A549 (cell line): Measurements from ENCODE around the gene SH3D21. TPM values are rescaled to one million over a fixed set of nuclear protein-coding genes. Genes with fewer than 3 reads are reported as not detected.
A peak's percentile ranks its signal among the peaks of the same experiment; 100 is the strongest.

Source experiments
- ATAC-seq, 2 experiments: fragments of 200-7000 bp in 1 of 2; fragments of >200 bp in 1 of 2; cut with Nextera tagmentation in 1 of 2; cut with Tn5 transposase in 1 of 2; 3 replicates each; pipeline versions ENCODE4 v1.8.0 to v1.9.1; 2018 to 2020; ENCODE audit warnings: mild to moderate bottlenecking in 1 of 2, moderate library complexity in 1 of 2
- CTCF ChIA-PET: fragments of 300-600 bp; sonication (Branson Sonifier 250); formaldehyde crosslinking; extraction: SDS; loops from one replicate; lab custom pipeline; 2021; ENCODE audit warnings: antibody characterized with exemption, inconsistent platforms; lab: Yijun Ruan, JAX
- POLR2A ChIA-PET: fragments of 350-600 bp; formaldehyde crosslinking; extraction: SDS; loops from one replicate; lab custom pipeline; 2021; ENCODE audit warnings: antibody characterized with exemption, inconsistent platforms; lab: Yijun Ruan, JAX
- DNase-seq, 2 experiments: peaks; one replicate each; pipeline versions ENCODE4 v3.0.0 to v3.0.0-alpha.2; 2011 to 2016; ENCODE audit warnings: low read depth in 1 of 2, low spot score in 1 of 2
- FAIRE-seq: peaks from 2 replicates; lab custom pipeline; 2011; peaks lifted over from hg19 to GRCh38; lab: Jason Lieb, UNC
- H3K27ac ChIP-seq, 2 experiments: fragments of >200 bp; sonication (Bioruptor Twin); formaldehyde crosslinking; 3 replicates each; pipeline ENCODE4 v1.5.1; 2016 to 2017
- H3K4me1 ChIP-seq: fragments of >200 bp; sonication (Bioruptor Twin); formaldehyde crosslinking; 3 replicates; pipeline ENCODE4 v1.6.1; 2016
- H3K4me2 ChIP-seq: fragments of >200 bp; sonication (Bioruptor Twin); formaldehyde crosslinking; 3 replicates; pipeline ENCODE4 v1.6.1; 2016
- H3K4me3 ChIP-seq: fragments of >200 bp; sonication (Bioruptor Twin); formaldehyde crosslinking; 3 replicates; pipeline ENCODE4 v1.5.1; 2016
- H3K9me3 ChIP-seq: fragments of >200 bp; sonication (Bioruptor Twin); formaldehyde crosslinking; 3 replicates; pipeline ENCODE4 v1.6.1; 2016
- BHLHE40 ChIP-seq: IDR thresholded peaks from 2 replicates; pipeline ENCODE4 v1.6.1; 2012; ENCODE audit warnings: low read depth, low read length, inconsistent platforms
- CBX8 ChIP-seq: fragments of 200-600 bp; sonication (generic); IDR thresholded peaks from 2 replicates; pipeline ENCODE4 v1.6.1; 2016
- CEBPB ChIP-seq, 2 experiments: fragments of >200 bp in 1 of 2; sonication (Bioruptor Twin) in 1 of 2; formaldehyde crosslinking in 1 of 2; IDR thresholded peaks; 2 replicates each; pipeline ENCODE4 v1.6.1; 2012 to 2016
- CHD4 ChIP-seq: fragments of 200-600 bp; sonication (generic); IDR thresholded peaks from 2 replicates; pipeline ENCODE4 v1.6.1; 2016; ENCODE audit warnings: antibody characterized with exemption, mild to moderate bottlenecking, borderline replicate concordance
- EP300 ChIP-seq, 2 experiments: fragments of >200 bp; sonication (Bioruptor Twin); formaldehyde crosslinking; IDR thresholded peaks; 2 replicates in 1 of 2; 3 replicates in 1 of 2; pipeline ENCODE4 v1.6.1; 2016 to 2017
- FOSB ChIP-seq: fragments of 250-450 bp; sonication (Bioruptor Pico); IDR thresholded peaks from 2 replicates; pipeline ENCODE4 v1.5.0; 2020; ENCODE audit warnings: mild to moderate bottlenecking, moderate library complexity
- FOSL2 ChIP-seq, 2 experiments: fragments of 450-650 bp in 1 of 2; fragments of >200 bp in 1 of 2; sonication (Bioruptor Twin) in 1 of 2; formaldehyde crosslinking; IDR thresholded peaks; 2 replicates each; pipeline versions ENCODE4 v1.5.0 to v1.6.1; 2016 to 2020; ENCODE audit warnings: mild to moderate bottlenecking in 1 of 2, moderate library complexity in 1 of 2
- HEYL ChIP-seq: fragments of 250-450 bp; sonication (Bioruptor Pico); IDR thresholded peaks from 2 replicates; pipeline ENCODE4 v1.8.0; 2021; ENCODE audit warnings: mild to moderate bottlenecking, moderate library complexity
- HOXA7 ChIP-seq: fragments of 250-450 bp; sonication (Bioruptor Pico); IDR thresholded peaks from 2 replicates; pipeline ENCODE4 v1.5.0; 2020; ENCODE audit warnings: mild to moderate bottlenecking, moderate library complexity
- HOXB13 ChIP-seq: fragments of 250-450 bp; sonication (Bioruptor Pico); IDR thresholded peaks from 2 replicates; pipeline ENCODE4 v1.5.0; 2020; ENCODE audit warnings: low read depth, mild to moderate bottlenecking, moderate library complexity
- JUN ChIP-seq, 2 experiments: fragments of >200 bp; sonication (Bioruptor Twin); formaldehyde crosslinking; IDR thresholded peaks; 2 replicates in 1 of 2; 3 replicates in 1 of 2; pipeline ENCODE4 v1.6.1; 2016 to 2017
- KDM1A ChIP-seq: fragments of 200-600 bp; sonication (generic); IDR thresholded peaks from 2 replicates; pipeline ENCODE4 v1.6.1; 2016; ENCODE audit warnings: low read depth, mild to moderate bottlenecking
- NPAS2 ChIP-seq: fragments of 250-450 bp; sonication (Bioruptor Pico); IDR thresholded peaks from 2 replicates; pipeline ENCODE4 v1.8.0; 2022; ENCODE audit warnings: mild to moderate bottlenecking, moderate library complexity, borderline replicate concordance
- PHF8 ChIP-seq: fragments of 200-600 bp; sonication (generic); IDR thresholded peaks from 2 replicates; pipeline ENCODE4 v1.6.1; 2016; ENCODE audit warnings: low read depth, mild to moderate bottlenecking, antibody characterized with exemption, moderate library complexity, borderline replicate concordance
- RCOR1 ChIP-seq: fragments of 150-350 bp; IDR thresholded peaks from 2 replicates; pipeline ENCODE4 v1.6.1; 2014; ENCODE audit warnings: antibody characterized with exemption, low read length, low read depth
- SMC3 ChIP-seq: fragments of >200 bp; sonication (Bioruptor Twin); formaldehyde crosslinking; IDR thresholded peaks from 3 replicates; pipeline ENCODE4 v1.6.1; 2018; ENCODE audit warnings: inconsistent platforms
- TP53 ChIP-seq: fragments of 250-450 bp; sonication (Bioruptor Pico); IDR thresholded peaks from 2 replicates; pipeline ENCODE4 v1.5.0; 2021; ENCODE audit warnings: mild to moderate bottlenecking, moderate library complexity
- ZFP36 ChIP-seq: fragments of 450-650 bp; IDR thresholded peaks from 2 replicates; pipeline ENCODE4 v1.6.1; 2014; ENCODE audit warnings: borderline replicate concordance; ENCODE audit not compliant: partially characterized antibody
- ZSCAN20 ChIP-seq: fragments of 250-450 bp; sonication (Bioruptor Pico); IDR thresholded peaks from 2 replicates; pipeline ENCODE4 v1.8.0; 2022; ENCODE audit warnings: mild to moderate bottlenecking, moderate library complexity
- WGBS: methylation state at CpG from one replicate; pipeline ENCODE4 v1.1.6; 2017; ENCODE audit errors: missing lambda C conversion rate; 5-methylcytosine and 5-hydroxymethylcytosine counted together
- polyA minus RNA-seq: library from RNA; depleted of rRNA, polyadenylated mRNA; stranded (reverse); fragments of >200 nt; gene quantifications from 2 replicates; pipeline ENCODE4 v1.2.3, GENCODE V29; 2011; rRNA and poly(A)+ RNA removed
- polyA plus RNA-seq, 4 experiments: library from polyadenylated mRNA; depleted of rRNA in 3 of 4; stranded (reverse); fragments of >200 nt; fragmentation: RNase III in 1 of 4; extraction: RNeasy Plus Mini Kit Qiagen cat#74134 plus additional on column Dnase treatment in 1 of 4; gene quantifications; 2 replicates in 3 of 4; 3 replicates in 1 of 4; pipeline ENCODE4 v1.2.3, GENCODE V29; 2011 to 2017
- TF ChIP-seq, protein P1 (sequence below): fragments of >200 bp; sonication (Bioruptor Twin); formaldehyde crosslinking; IDR thresholded peaks from 3 replicates; pipeline ENCODE4 v1.5.1; 2016
- TF ChIP-seq, protein P2 (sequence below): IDR thresholded peaks from 2 replicates; pipeline ENCODE4 v1.6.1; 2012
- TF ChIP-seq, protein P3 (sequence below): fragments of 150-350 bp; IDR thresholded peaks from 2 replicates; pipeline ENCODE4 v1.6.1; 2014; ENCODE audit warnings: low read depth, mild to moderate bottlenecking, low read length
- TF ChIP-seq, protein P4 (sequence below): IDR thresholded peaks from 2 replicates; pipeline ENCODE4 v1.6.1; 2012; ENCODE audit warnings: low read depth, borderline replicate concordance
- TF ChIP-seq, protein P5 (sequence below): fragments of >200 bp; sonication (Bioruptor Twin); formaldehyde crosslinking; IDR thresholded peaks from 2 replicates; pipeline ENCODE4 v1.6.1; 2016

Gene SH3D21
- polyA plus RNA-seq (2011; rRNA removed), result 0.41 and 0.53 TPM in 2 replicates
- polyA plus RNA-seq (2012; cell fraction: cytosol; rRNA removed), result 0.42 and 0.45 TPM in 2 replicates
- 3.7 and 4.1 TPM in 2 replicates for polyA plus RNA-seq (2012; cell fraction: nucleus; rRNA removed)
- 1.1 to 1.6 TPM (median 1.4 TPM) in 3 replicates for polyA plus RNA-seq (2017; fragmentation: RNase III; extraction: RNeasy Plus Mini Kit Qiagen cat#74134 plus additional on column Dnase treatment)
- polyA minus RNA-seq, result 0.34 and 0.45 TPM in 2 replicates

DNA sequence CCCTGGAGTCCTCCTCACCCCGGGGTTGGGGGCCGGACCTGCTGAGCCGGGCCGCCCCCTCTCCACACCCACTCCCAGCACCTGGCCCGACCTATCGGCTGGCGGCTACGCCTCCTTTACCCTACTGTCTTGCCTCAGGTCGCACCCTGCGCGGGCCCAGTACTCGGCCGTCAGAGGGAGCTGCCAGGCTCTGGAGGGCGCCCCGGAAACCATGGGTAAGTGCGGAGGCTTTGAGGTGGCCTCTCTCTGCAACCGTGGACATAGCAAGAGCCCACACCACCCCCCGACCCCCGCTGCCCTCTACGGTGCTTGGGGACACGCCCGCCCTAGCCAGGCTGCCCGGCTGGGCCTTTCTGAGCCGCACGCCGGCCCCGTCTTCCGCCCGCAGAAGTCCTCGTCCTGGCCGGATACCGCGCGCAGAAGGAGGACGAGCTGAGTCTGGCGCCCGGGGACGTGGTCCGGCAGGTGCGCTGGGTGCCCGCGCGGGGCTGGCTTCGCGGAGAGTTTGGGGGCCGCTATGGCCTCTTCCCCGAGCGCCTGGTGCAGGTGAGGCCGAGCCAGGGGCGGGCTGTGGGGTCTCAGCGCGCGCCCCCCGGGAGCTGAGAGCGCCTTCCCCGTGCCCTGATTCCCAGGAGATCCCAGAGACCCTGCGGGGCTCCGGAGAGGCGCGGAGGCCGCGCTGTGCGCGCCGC lies at the start of gene SH3D21:
SH3D21 (plus strand) TSS at position 159 of the 692 bp plus-strand sequence; CDS start at position 212, 53 bp downstream.
- no peaks in the 10 kb centered on the region for H3K9me3 ChIP-seq
- TF ChIP-seq TP53 (CRISPR knock-in tag) (no peak), NPAS2 (no peak), FOSL2 (IDR thresholded peaks at IDR 0.05) (no peak), FOSL2 (CRISPR knock-in tag; IDR thresholded peaks at IDR 0.05) (no peak), BHLHE40 (no peak), EP300 (IDR thresholded peaks at IDR 0.05) (no peak), JUN (IDR thresholded peaks at IDR 0.05) (no peak; a peak in 1 of 5 replicates), KDM1A (no peak), PHF8 (no peak), CEBPB (IDR thresholded peaks at IDR 0.05) (no peak), ZSCAN20 (CRISPR knock-in tag) (no peak), CBX8 (no peak), HEYL (CRISPR knock-in tag) (no peak), HOXB13 (CRISPR knock-in tag) (no peak), ZFP36 (no peak), HOXA7 (no peak), SMC3 (peak; percentile 11; the same call in 1 of the 3 replicates), CHD4 (no peak), FOSB (no peak), RCOR1 (no peak)
- TF ChIP-seq, protein P1, sequence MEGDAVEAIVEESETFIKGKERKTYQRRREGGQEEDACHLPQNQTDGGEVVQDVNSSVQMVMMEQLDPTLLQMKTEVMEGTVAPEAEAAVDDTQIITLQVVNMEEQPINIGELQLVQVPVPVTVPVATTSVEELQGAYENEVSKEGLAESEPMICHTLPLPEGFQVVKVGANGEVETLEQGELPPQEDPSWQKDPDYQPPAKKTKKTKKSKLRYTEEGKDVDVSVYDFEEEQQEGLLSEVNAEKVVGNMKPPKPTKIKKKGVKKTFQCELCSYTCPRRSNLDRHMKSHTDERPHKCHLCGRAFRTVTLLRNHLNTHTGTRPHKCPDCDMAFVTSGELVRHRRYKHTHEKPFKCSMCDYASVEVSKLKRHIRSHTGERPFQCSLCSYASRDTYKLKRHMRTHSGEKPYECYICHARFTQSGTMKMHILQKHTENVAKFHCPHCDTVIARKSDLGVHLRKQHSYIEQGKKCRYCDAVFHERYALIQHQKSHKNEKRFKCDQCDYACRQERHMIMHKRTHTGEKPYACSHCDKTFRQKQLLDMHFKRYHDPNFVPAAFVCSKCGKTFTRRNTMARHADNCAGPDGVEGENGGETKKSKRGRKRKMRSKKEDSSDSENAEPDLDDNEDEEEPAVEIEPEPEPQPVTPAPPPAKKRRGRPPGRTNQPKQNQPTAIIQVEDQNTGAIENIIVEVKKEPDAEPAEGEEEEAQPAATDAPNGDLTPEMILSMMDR, result 0 out of 3 replicates have a peak, but pooled peaks have one; percentile 12
- TF ChIP-seq, protein P2, sequence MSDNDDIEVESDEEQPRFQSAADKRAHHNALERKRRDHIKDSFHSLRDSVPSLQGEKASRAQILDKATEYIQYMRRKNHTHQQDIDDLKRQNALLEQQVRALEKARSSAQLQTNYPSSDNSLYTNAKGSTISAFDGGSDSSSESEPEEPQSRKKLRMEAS, result peak; percentile 28; the same call in 1 of the 2 replicates
- TF ChIP-seq, protein P3, sequence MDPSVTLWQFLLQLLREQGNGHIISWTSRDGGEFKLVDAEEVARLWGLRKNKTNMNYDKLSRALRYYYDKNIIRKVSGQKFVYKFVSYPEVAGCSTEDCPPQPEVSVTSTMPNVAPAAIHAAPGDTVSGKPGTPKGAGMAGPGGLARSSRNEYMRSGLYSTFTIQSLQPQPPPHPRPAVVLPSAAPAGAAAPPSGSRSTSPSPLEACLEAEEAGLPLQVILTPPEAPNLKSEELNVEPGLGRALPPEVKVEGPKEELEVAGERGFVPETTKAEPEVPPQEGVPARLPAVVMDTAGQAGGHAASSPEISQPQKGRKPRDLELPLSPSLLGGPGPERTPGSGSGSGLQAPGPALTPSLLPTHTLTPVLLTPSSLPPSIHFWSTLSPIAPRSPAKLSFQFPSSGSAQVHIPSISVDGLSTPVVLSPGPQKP, result no peak
- TF ChIP-seq, protein P4, sequence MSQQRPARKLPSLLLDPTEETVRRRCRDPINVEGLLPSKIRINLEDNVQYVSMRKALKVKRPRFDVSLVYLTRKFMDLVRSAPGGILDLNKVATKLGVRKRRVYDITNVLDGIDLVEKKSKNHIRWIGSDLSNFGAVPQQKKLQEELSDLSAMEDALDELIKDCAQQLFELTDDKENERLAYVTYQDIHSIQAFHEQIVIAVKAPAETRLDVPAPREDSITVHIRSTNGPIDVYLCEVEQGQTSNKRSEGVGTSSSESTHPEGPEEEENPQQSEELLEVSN, result peak; percentile 16; the same call in 1 of the 2 replicates
- TF ChIP-seq, protein P5, sequence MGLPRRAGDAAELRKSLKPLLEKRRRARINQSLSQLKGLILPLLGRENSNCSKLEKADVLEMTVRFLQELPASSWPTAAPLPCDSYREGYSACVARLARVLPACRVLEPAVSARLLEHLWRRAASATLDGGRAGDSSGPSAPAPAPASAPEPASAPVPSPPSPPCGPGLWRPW, result no peak
- WGBS, result 3% methylated on average over 7 of the region's 65 CpGs
- H3K4me3 ChIP-seq, result peak within 1 kb of the TSS; percentile 65
- peak within 1 kb of the TSS; percentile 99 for H3K4me2 ChIP-seq
- H3K4me1 ChIP-seq, result peaks cover 18% of the 10 kb centered on the region
- ChIA-PET CTCF (interaction anchor here (0.7 to 1.7 kb wide), 11 partner anchors 10 to 118 kb away, joined by 3 to 6 read pairs (median 4); no protein-coding TSS in a partner anchor), POLR2A (interaction anchor here (1.2 to 1.7 kb wide), 4 partner anchors 14 to 156 kb away, joined by 3 to 9 read pairs (median 3); partner anchors contain the start of genes LSM10, THRAP3 and TRAPPC3)
- ATAC-seq, result peak; percentile 84 to 86
- FAIRE-seq, result no peak
- H3K27ac ChIP-seq, result peak within 1 kb of the TSS; percentile 70 to 85
- peak in 1 of 2 experiments; percentile 67 for DNase-seq
